GM18861 (cell line): ENCODE data around the gene MEIOSIN.
"Not testable (repeated sequence)": the region's sequence is repeated elsewhere in the genome, so short reads cannot be mapped to it uniquely, and the experiment has no call there.

Experiments
- ATAC-seq: cut with Tn5 transposase; IDR thresholded peaks from one replicate; pipeline ENCODE4 v1.9.1; 2021; ENCODE audit not compliant: unreplicated experiment

The MEIOSIN gene

DNA sequence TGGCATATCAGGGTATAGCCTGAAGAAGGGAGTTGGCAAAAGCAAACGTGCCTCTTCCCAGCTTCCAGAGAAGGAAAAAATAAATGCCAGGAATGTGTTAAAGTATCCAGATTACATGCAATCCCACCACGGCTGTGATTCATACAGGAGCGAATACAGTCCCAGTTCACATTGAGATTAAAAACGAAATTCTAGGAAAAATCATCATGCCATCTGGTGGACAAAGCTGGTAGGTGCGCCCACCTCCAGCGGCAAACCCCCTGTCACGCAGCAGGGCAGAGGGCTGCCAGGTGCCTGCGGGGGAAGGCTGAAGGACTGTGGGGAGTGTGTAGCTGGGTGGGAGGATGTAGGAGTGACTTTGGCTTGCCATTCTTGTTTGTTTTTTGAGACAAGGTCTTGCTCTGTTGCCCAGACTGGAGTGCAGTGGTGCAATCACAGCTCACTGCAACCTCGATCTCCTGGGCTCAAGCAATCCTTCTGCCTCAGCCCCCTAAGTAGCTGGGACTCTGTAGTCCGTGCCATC, 65.8 kb downstream of the MEIOSIN start:
- ATAC-seq = no peak

- ATAC-seq = not testable (repeated sequence)
These were observed 66.3 kb downstream of the MEIOSIN start for GRCh38 chr19:45799541-45799940.

DNA sequence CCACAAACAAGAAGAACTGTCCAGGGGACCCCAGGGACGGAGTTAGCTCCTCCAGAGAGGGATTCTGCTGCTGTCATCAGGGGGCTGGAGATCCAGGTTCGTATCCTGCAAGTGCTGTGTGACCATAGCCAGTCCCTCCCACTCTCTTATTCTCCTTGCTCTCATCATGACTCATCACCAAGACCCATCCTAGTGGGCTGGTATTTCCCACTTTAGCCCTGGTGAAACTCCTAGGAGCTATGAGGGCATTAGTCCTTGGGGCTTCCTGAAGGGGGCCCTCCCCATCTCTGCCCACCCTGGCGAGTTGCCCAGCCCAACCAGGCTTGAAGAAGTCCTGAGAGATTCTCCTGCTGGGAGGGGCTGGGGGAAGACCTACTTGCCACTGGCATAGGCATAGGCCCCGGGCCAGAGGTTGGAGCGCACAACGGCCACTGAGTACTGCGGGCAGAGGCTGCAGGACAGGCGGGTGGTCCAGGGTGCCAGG, 66.9 kb downstream of the MEIOSIN start:
- ATAC-seq = no peak

GRCh38 chr19:45801603-45802175, 68.5 kb downstream of the MEIOSIN start:
- no peak for ATAC-seq

DNA sequence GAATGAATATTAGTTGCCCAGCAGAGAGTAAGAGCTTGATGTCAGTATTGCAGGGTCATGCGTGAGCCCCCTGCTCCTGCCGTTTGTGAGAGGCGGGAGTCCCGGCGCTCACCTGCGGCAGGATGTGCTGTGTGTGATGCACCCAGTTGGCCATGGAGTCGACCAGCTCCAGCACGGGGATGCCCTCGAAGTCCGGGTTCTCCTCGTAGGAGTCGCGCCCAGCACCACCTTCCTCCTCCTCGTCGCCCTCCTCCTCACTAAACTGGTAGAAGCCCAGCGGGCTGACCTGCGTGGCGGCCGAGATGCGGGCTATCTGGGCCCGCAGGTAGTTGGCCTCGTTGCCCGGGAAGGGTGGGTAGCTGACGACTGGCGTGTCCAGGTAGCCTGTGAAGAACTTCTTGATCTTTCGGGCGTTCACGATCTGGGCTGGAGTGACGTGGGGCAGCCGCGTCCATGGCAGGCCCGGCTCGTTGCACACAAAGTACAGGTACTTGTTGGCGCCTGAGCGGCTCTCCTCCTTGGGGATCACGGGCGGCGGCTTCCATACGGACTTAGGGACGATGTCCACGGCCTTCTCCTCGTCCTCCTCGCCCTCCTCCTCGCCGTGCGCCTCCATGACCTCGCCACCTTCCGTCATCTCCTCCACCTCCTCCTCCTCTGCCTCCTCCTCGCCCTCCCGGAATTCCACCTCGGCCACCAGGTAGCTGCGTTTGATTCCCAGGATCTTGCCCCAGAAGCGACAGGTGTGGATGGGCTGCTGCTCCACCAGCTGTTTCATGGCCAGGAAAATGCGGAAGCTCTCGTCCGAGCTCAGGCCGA, 71.1 kb downstream of the MEIOSIN start:
- ATAC-seq = no peak

DNA sequence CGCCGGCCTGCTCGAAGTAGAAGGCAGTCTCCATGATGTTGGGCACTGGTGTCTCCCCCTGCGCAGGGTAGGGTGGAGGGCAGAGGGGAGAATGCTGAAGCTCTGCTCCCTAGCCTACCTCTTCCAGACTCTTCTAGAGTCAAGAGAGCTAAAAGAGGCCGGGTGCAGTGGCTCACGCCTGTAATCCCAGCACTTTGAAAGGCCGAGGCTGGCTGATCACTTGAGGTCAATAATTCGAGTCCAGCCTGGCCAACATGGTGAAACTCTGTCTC, 71.7 kb downstream of the MEIOSIN start:
- ATAC-seq = no peak

- no peak for ATAC-seq
These were observed 72.5 kb downstream of the MEIOSIN start for GRCh38 chr19:45805719-45806118.

DNA sequence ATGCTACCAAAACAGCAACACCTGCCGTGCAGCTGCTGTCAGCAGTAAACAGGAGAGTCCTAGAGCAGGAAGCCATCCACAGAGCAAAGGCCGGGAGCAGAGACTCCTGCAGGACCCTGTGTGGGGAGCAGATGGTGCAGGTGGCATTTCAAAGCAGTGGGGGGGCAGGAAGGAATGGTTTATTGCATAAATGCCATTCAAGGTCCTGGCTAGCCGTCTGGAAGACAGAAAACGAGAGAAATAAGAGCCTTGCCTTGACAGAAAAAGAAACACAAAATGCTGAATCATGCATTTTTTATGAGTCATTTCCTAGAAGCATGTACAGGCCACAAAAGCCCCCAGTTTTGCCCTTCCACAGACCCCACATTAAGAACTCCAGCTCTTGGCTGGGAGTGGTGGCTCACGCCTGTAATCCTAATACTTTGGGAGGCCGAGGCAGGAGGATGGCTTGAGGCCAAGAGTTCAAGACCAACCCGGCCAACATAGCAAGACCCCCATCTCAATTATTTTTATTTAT, 76.5 kb downstream of the MEIOSIN start:
- ATAC-seq = no peak

GRCh38 chr19:45812297-45812696, 79.1 kb downstream of the MEIOSIN start:
- ATAC-seq = no peak
